HG03520 (cell line): ENCODE data around the gene MYADM.

ENCODE experiments used
- ATAC-seq: cut with Tn5 transposase; IDR thresholded peaks from one replicate; pipeline ENCODE4 v1.9.1; 2021; ENCODE audit warnings: mild to moderate bottlenecking, moderate library complexity; ENCODE audit not compliant: unreplicated experiment

The MYADM gene

DNA sequence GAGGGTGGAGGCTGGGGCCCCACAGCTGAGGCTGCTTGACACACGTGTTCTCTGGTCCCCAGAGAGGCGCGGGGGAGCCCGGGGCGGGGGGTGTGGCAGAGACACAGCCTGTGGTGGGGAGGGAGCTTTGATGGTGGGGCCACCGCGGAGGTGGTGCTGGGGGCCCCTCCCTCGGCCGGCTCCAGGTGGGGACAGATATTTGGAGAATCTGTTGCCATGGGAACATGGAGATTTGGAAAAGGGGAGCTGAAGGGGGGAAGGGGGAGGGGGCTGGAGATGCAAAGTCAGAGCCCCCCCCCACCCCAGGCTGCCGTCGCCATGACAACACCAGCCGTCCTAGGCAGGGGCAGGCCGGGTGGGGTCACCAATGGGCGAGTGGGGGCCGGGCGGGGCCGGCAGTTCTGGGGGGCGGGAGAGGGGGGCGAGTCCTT is 15.6 kb downstream of the MYADM start:
- ATAC-seq = no peak

DNA sequence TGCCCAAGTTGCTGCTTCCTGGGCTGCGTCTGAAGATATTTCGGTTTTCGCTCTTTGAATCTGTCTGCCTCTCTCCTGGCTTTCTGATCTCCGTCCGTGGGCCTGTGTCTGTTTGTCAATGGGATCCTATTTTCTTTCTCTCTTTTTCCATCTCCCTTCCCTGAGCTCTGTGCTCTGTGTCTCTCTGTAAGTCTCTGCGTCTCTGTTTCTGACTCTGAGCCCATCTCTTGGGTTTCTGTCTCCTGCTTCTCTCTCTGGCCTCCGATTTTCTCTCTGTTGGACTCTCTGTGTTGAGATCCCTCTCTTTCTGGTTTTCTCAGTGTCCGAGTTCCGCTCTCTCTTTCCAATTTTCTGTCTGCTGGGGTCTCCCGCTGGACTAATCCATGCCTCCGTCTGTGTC is 16.1 kb downstream of the MYADM start:
- ATAC-seq = no peak

DNA sequence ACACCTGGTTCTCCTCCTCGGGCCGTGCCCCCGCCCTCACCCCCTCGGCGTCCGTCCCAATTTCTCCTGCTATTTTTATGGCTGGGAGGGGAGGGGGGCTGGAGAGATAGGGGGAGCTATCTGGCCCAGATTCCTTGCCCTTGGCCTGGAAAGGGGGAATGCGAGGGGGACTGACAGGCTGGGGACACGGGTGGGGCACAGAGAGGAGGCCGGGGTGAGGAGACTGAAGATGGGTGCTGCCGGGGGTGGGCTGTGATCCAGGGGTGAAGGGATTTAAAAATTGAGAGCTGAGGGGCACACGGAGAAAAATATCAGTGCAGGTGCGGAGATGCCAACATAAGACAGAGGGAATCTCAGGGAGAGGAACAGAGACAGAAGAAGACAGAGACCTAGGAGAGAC is 16.6 kb downstream of the MYADM start:
- ATAC-seq = no peak

DNA sequence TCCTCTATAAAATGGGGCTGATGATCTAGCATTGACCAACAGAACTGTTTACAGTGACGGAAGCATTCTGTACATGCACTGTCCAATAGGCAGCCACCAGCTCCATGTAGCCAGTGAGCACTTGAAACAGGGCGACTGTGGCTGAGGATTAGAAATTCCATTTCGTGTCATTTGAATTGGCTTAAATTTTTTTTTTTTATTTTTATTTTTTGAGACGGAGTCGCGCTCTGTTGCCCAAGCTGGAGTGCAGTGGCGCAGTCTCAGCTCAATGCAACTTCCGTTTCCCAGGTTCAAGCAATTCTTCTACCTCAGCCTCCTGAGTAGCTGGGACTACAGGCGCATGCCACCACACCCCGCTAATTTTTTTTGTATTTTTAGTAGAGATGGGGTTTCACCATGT is 17.4 kb downstream of the MYADM start:
- ATAC-seq = no peak

DNA sequence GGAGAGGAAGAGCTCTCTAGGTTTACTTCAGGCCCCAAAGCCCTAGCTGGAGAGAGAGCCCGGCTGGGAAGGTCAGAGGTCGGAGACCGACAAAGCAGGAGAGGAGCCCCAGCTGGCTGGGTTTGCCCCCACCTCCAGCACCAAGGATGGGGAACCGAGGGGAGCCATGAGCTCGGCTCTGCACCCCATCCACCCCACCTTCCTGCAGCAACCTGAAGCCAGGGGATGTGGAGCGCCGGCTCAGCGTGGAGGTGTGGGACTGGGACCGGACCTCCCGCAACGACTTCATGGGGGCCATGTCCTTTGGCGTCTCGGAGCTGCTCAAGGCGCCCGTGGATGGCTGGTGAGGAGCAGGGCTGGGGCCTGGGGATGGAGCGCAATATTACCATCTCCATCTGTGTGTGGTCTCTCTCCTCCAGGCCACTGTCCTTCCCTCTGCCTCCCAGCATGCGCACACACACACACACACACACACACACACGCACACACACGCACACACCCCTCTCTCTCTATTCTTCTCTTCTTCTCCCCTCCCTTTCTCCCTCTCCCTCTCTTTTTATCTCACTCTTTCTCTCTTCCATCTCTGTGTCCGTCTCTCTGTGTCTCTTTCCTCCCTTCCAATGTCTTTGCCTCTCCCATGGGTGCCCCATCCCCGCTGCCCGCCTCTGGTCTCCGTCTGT is 24.8 kb downstream of the MYADM start:
- no peak for ATAC-seq

DNA sequence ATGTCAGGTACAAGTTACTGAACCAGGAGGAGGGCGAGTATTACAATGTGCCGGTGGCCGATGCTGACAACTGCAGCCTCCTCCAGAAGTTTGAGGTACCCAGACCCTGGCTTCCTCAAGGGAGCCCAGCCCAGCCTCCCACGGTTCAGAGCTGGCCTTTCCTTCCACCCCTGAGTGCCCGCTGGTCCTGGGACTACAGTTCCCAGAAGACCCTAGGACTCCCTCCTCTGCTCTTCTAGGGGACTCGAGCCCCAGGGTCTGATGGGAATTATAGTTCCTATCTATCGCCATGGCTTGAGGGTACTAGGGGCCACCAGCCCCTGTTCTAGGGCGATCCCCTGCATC is 25.3 kb downstream of the MYADM start:
- no peak for ATAC-seq

DNA sequence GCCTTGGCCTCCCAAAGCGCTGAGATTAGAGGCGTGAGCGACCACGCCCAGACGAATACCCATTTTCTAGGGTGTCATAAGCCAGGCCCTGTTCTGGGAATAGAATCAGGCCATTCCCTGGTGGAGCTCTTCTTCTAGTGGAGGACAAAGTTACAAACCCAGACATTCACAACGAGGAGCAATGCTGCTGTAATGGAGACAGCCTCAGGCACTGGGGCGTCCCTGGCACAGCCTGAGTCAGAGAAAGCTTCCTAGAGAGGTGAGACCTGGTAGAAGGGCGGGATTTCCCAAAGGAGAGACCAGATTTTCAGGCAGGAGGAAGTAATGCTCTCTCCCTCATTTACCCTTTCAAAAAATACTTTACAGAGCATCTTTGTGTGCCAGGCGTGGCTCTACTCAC is 27.0 kb downstream of the MYADM start:
- ATAC-seq = no peak

DNA sequence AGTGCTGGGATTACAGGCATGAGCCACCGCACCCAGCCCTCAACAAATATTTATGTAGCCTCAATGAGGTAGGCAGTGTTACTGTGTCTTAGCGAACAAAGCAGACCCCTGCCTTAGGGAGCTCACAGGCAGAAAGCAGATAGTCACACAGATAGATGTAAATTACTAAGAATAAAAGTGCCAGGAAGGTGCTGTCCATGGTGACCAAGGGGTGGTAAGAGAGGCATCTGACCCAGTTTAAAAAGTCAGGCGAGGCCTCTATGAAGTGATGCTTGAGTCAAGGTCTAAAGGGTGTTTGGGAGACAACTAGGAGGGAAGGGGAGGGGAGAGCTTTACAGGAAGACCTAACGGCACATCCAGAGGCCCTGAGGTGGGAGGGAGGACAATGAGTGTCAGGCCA is 29.0 kb downstream of the MYADM start:
- ATAC-seq = no peak

DNA sequence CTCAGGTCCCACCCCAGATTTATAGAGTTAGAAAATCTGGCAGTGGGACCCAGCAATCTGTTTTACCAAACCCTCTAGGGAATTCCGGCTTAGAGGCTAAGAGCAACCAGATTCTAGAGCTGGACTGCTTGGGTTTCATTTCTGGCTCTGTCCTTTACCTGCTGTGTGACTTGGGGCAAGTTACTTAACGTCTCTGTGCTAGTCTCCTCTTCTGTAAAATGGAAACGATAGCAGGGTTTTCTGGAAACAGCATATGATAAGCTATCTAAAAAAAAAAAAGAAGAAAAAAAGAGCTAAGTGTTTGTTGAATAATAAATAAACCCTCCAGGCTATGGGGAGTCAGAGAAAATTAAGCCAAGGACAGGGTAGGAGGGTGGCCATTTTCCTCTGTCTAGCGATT is 29.8 kb downstream of the MYADM start:
- no peak for ATAC-seq

DNA sequence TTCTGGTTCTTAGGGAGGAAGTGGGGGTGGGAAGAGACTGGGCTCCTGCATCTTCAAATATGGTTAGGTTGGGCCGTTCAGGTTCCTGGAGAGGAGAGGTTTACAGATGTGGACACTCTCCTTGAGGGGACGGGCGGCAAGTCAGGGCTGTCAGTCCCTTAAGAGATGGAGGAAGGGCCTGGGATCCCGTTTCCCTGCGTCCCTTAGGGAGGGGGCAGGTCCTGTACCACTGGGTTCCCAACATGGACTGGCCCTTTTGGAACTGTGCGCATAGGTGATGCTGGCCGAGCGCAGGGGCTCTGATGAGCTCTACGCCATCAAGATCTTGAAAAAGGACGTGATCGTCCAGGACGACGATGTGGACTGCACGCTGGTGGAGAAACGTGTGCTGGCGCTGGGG is 30.5 kb downstream of the MYADM start:
- ATAC-seq = no peak

DNA sequence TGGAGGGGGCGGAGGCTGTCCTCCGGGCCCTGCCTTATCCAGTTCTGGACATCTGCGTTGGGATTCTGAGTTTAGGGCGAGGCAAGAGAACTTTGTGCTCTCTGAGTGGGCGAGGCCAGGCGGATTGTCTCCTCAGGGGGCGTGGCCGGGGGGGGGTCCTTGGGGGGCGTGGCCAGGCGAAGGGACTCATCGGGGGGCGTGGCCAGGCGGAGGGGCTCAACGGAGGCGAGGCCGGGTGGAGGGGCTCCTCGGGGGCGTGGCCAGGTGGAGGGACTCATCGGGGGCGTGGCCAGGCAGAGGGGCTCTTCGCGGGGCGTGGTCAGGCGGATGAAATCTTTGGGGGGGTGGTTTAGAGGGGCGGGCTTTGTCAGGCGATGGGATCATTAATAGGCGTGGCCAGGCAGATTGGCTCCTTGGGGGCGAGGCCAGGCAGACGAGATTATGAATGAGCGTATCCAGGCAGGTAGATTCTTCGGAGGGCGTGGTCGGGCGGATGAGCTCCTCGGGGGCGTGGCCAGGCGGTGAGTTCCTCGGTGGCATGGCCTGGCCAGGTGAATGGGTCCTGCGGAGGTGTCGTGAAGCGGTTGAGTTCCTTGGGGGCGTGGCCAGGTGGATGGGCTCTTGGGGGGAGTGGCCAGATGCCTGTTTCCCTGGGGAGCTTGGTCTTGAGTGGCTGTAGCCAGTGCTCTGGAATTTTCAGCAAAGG is 31.1 kb downstream of the MYADM start:
- no peak for ATAC-seq

DNA sequence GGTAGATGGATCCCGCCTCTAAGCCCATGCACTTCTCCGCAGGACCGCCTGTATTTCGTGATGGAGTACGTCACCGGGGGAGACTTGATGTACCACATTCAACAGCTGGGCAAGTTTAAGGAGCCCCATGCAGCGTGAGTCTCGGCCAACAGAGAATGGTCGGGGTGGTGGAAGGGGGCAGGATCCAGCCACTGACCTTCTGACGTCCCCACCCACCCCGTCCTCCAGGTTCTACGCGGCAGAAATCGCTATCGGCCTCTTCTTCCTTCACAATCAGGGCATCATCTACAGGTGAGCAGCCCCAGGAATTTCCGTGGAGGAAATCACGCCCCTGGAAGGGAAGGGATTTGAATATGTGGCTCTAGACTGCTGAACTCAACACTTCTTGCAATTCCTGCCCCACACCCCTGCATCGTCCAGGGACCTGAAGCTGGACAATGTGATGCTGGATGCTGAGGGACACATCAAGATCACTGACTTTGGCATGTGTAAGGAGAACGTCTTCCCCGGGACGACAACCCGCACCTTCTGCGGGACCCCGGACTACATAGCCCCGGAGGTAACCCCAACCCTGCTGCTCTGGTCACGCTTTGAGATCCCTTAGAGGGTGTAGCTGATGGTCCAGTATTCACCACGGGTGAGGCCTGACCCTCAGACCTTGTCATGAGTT is 32.6 kb downstream of the MYADM start:
- ATAC-seq = no peak

DNA sequence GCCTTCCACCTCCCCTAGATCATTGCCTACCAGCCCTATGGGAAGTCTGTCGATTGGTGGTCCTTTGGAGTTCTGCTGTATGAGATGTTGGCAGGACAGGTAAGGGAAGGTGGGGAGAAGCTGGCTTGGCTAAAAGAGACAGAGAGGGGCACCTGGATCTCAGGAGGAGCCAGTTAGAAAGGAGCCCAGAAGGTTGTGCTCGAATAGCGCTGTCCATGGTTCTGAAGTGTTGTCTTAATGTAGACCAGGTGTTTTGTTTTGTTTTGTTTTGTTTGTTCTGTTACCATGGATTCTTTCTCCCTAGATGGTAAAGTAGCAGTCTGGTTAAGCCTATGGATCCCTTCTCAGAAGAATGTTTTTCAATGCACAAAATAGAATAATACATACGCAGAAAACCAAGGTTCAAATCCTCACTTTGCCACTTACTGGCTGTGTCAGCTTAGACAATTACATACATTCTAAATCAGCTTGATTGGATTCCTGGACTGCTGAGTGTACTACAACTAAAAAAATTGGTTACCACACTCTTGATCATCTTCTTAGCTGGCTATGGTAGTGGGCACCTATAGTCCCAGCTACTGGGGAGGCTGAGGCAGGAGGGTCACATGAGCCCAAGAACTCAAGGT is 35.5 kb downstream of the MYADM start:
- ATAC-seq = no peak

DNA sequence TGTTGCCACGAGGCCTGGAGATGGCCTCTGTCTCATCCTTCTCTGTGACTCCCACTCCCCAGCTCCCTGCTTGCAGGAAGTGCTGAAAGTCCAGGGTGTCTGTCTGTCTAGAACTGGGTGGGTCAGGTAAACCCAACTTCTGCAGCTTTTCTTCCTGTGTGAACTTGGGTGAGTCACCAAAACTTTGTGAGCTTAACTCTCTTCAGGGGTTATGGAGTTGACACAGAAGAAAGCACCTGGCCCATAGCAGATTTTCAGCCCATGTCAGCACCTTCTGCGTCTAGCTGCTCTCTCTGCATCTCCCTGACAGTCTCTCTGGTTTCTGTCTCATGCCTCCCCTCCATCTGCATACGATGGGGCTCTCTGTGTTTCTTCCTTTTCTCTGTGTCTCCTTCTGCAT is 37.2 kb downstream of the MYADM start:
- ATAC-seq = no peak

DNA sequence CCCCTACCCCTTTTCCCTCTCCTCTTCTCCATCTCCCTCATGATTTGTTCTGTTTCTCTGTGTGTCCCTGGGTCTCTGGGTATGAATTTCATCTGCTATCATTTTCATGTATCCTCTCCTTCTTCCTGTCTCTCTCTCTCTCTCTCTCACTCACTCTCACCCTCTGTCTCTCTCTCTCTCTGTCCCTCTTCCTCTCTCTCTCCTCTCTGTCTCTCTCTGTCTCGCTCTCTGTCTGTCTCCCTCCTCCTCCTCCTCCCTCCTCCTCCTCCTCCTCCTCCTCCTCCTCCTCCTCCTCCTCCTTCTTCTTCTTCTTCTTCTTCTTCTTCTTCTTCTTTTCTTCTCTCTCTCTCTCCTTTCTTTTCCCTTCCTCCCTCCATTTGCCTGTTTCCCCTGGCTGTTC is 38.1 kb downstream of the MYADM start:
- ATAC-seq = no peak

DNA sequence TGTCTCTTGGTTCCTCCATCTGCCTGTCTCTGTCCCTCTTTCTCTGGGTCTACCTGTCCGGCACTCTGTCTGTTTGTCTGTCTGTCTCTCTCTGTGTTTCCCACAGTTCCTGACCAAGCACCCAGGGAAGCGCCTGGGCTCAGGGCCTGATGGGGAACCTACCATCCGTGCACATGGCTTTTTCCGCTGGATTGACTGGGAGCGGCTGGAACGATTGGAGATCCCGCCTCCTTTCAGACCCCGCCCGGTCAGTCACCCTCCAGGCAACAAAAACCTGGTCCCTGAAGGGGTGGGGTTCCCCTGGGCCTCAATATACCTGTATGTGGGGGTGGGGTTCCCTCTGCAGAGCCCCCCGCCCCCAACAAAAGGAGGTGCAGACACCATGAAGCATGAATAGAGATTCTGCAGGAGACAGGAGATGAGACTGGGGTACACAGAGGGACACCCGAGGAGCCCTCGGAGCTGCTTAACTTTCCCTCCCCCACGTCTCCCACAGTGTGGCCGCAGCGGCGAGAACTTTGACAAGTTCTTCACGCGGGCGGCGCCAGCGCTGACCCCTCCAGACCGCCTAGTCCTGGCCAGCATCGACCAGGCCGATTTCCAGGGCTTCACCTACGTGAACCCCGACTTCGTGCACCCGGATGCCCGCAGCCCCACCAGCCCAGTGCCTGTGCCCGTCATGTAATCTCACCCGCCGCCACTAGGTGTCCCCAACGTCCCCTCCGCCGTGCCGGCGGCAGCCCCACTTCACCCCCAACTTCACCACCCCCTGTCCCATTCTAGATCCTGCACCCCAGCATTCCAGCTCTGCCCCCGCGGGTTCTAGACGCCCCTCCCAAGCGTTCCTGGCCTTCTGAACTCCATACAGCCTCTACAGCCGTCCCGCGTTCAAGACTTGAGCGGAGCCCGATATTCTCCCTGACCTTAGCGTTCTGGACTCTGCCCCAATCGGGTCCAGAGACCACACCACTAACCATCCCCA is 38.8 kb downstream of the MYADM start:
- ATAC-seq = no peak

DNA sequence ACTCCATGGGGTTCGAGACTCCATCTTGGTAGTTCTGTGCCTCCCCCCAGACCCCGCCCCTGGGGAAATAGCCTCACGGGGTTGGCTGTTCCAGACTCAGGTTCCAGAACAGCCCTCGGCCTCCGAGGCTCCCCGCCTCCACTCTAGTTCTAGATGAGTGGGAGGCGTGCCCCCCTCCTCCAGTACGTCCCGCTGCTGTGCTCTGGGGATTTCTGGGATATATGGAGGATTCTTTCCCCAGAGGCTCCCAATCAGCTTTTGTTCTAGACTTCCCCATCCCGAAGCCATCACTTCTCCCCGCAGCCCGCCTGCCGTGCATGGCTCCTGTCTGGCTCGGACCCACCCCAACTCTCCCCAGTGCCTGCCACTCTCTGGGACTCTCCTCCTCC is 39.5 kb downstream of the MYADM start:
- no peak for ATAC-seq

DNA sequence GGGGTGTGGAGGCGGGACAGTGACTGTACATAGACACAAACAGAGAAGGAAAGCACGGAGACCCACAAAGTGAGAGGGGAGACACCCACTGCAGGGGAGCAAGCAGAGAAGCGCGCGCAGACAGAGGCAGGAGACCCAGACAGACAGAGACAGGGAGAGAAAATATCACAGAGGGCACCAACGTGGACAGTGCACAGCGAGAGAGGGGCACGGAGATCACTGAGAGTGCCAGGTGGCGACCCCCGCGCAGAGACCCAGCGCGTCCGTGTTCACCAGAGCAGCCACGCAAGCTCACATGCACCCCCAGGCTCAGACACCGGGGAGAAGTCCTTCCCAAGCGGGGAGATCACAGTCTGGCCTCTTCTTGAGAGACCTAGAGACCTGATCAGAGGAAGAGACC is 40.0 kb downstream of the MYADM start:
- no peak for ATAC-seq

DNA sequence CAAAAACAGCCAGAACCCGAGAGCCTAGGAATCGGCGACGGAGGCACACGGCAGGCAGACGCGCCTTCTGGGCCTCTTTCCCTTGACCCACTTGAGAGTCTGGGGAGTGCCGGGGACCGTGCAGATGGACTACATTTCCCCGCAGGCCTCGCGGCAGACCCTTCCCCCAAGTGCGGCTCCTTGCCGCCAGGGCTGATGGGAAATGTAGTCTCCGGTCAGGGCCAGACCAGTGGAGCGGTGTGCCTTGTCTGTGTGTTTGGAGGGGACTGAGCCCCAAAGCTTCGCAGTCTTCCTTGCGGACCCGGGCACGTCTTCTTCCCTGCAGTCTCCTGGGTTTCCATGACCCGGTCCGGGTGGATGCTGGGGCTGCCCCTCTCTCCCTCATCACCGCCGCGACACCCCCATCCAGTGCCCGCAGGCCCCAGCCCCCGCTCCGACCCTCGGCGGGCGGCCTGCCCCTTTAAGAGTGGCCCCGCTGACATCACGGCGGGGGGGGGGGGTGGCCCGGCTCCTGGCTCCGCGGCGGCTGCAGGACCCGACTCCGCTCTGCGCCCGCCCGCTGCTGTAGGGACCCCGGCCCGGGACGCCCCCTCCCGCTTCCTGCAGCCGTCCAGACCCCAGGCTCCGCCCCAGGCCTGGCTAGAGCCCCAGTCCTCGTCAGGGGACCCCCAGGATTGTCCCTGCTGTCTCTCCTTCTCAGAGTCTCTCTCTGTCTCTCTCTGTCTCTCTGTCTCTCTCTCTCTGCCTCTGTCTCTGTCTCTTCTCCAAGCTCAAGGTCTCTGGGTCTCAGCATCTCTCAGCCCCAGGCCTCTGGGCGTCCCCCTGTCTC is 40.6 kb downstream of the MYADM start:
- ATAC-seq = no peak

DNA sequence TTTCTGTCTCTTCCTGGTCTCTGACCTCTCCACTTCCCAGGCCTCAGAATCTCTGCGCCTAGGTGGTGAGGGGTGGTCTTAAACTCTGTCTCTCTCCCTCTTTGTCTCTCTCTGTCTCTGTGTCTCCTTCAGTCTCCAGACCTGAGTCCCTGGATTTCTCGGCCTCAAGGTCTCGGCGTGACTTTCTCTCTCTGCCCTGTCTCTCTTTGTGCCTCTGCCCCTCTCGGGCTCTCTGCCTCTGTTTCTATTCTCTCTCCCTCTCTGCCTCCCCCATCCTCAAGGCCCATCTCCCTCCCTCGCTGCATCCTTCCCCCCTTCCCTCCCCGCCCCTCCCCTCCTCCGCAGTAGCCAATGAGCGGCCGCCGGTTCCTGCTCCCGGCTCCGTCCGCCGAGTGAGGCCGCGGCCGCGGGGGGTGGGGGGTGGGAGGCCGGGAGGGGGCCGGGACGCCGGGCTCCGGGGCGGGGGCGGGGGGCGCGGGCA is 41.3 kb downstream of the MYADM start, which contains the start of gene CACNG7:
Gene CACNG7 (plus strand): TSS at position 344 of the 481 bp plus-strand sequence. CDS start 3,554 bp downstream, outside the sequence.
- no peak for ATAC-seq
